Esophagus (tissue), 2 donors: ENCODE data around the gene MROH2A. TPM values are rescaled to one million over a fixed set of nuclear protein-coding genes. Genes with fewer than 3 reads are reported as not detected.
"Not testable (repeated sequence)": the region's sequence is repeated elsewhere in the genome, so short reads cannot be mapped to it uniquely, and the experiment has no call there.

Experiments used
- H3K27ac ChIP-seq, 2 donors: one replicate each; pipeline ENCODE4 v1.5.1; 2013; ENCODE audit warnings: low read depth in 2 of 2, mild to moderate bottlenecking in 2 of 2, inconsistent platforms in 1 of 2, low read length in 1 of 2, moderate library complexity in 1 of 2
- H3K27me3 ChIP-seq, 2 donors: one replicate each; pipeline ENCODE4 v1.6.1; 2013; ENCODE audit warnings: low read length in 2 of 2, control low read depth in 1 of 2, mild to moderate bottlenecking in 1 of 2; ENCODE audit not compliant: insufficient read depth in 2 of 2, control insufficient read depth in 1 of 2
- H3K36me3 ChIP-seq, 2 donors: one replicate each; pipeline ENCODE4 v1.6.1; 2013; ENCODE audit warnings: low read length in 1 of 2; ENCODE audit not compliant: control insufficient read depth in 2 of 2, insufficient read depth in 2 of 2
- H3K4me1 ChIP-seq, 2 donors: one replicate each; pipeline ENCODE4 v1.6.1; 2013; ENCODE audit warnings: low read length in 1 of 2; ENCODE audit not compliant: control insufficient read depth in 2 of 2, insufficient read depth in 2 of 2
- H3K4me3 ChIP-seq, 2 donors: one replicate each; pipeline ENCODE4 v1.5.1; 2013; ENCODE audit warnings: low read length in 2 of 2, mild to moderate bottlenecking in 2 of 2, low read depth in 1 of 2, moderate library complexity in 1 of 2
- H3K9me3 ChIP-seq, 2 donors: one replicate each; pipeline ENCODE4 v1.6.1; 2013; ENCODE audit warnings: mild to moderate bottlenecking in 2 of 2, low read depth in 1 of 2, low read length in 1 of 2, moderate library complexity in 1 of 2; ENCODE audit not compliant: control insufficient read depth in 2 of 2, insufficient read depth in 1 of 2
- WGBS, 2 donors: extraction: QIAGEN DNeasy Blood & Tissue Kit; methylation state at CpG; one replicate each; pipeline ENCODE4 v1.1.7; 2013; 5-methylcytosine and 5-hydroxymethylcytosine counted together
- polyA plus RNA-seq, 2 donors: library from polyadenylated mRNA; stranded (reverse); fragments of 200-250 nt; gene quantifications; one replicate each; pipeline ENCODE4 v1.2.3, GENCODE V29; 2013
- donor health status: healthy with polysubstance abuse.
- donor health status: Bipolar disorder and iron deficiency.

Gene MROH2A
- polyA plus RNA-seq, 2 donors: 0.22 to 0.99 TPM

DNA sequence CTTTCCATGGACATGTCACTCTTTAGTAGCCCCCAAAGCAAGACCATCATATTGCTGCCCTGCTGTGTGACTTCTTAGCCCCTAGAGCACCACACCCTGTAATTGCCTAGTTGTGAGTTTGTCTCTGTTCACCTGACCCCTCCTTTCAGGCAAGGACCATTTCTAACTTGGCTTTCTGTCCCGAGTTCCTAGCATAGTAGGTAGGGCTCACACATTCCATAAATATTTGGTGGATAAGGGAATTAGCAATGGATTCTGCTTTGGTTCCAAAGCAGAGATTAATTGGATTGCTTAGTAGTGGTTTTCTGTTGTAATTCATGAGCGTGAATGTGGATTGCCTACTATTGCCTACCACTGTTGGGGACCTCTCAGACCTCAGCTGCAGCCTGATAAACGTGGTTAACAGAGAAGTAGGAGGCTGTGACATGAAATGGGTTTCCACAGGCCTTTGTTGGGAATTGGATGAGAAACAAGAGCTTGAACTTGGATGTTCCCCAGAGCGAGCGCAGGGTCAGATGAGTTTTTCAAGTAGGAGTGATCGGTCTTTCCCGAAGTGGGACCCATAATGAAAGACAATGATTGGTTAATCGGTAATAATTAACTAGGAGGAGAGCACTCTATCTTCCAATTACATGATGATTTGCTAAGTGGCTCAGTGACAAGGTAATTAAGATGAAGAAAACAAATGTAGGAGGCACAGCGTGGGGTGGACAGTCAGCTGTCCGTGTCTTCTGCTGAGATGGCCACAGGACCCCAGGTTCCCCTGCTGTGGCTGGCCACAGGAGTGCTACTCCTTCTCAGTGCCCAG lies 31.5 kb upstream of the MROH2A start:
- H3K36me3 ChIP-seq: peaks cover 0 to 2% of the 10 kb centered on the region in 2 donors
- H3K9me3 ChIP-seq: peaks cover 0 to 7% of the 10 kb centered on the region in 2 donors
- no peaks in the 10 kb centered on the region for H3K27me3 ChIP-seq
- H3K4me3 ChIP-seq: no peak overlapping the region
- WGBS, 2 donors: 76 to 81% methylated on average over 10 of the region's 10 CpGs
- H3K4me1 ChIP-seq: no peaks in the 10 kb centered on the region
- H3K27ac ChIP-seq: no peak overlapping the region

DNA sequence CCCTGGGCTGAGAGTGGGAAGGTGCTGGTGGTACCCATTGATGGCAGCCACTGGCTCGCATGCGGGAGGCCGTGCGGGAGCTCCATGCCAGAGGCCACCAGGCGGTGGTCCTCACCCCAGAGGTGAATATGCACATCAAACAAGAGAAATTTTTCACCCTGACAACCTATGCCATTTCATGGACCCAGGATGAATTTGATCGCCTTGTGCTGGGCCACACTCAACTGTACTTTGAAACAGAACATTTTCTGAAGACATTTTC lies 30.9 kb upstream of the MROH2A start:
- WGBS, 2 donors: 95 to 96% methylated on average over 6 of the region's 6 CpGs
- Histone ChIP-seq H3K4me3 (no peak overlapping the region), H3K36me3 (peaks cover 0 to 2% of the 10 kb centered on the region in 2 donors), H3K27ac (no peak overlapping the region), H3K9me3 (peaks cover 0 to 7% of the 10 kb centered on the region in 2 donors), H3K27me3 (no peaks in the 10 kb centered on the region), H3K4me1 (no peaks in the 10 kb centered on the region)

DNA sequence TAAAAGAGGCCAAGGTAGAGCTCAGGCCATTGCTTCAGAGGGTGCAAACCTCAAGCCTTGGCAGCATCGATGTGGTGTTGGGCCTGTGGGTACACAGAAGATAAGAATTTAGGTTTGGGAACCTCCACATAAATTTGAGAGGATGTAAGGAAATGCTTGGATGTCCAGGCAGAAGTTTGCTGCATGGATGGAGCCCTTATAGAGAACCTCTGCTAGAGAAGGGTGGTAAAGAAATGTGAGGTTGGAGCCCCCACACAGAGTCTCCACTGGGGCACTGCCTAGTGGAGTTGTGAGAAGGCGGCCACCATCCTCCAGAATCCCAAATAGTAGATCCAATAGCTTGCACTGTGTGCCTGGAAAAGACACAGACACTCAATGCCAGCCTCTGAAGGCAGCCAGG lies 27.4 kb upstream of the MROH2A start:
- not testable (repeated sequence) for H3K36me3 ChIP-seq, H3K4me1 ChIP-seq, H3K27ac ChIP-seq, H3K9me3 ChIP-seq, H3K4me3 ChIP-seq, H3K27me3 ChIP-seq
- 72 to 85% methylated on average over 2 of the region's 2 CpGs for WGBS, 2 donors

DNA sequence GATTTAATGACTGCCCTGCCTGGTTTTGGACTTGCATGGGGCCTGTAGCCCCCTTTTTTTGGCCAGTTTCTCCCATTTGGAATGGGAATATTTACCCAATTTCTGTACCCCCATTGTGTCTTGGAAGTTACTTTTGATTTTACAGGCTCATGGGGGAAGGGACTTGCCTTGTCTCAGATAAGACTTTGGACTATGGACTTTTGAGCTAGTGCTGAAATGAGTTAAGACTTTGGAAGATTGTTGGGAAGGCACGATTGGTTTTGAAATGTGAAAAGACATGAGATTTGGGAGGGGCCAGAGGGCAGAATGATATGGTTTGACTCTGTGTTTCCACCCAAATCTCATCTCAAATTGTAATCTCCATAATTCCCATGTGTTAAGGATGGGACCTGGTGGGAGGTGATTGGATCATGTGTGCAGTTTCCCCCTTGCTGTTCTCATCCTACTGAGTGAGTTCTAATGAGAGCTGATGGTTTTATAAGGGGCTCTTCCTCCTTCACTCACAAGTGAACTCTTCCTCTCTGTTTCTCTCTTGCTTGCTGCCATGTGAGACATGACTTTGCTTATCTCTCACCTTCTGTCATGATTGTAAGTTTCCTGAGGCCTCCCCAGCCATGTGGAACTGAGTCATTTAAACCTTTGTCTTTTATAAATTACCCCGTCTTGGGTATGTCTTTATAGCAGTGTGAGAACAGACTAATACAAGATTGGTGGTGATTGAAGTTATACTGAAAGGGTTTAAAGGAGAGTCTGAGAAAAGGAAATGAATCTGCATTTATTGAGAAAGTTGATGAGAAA lies 26.7 kb upstream of the MROH2A start:
- not testable (repeated sequence) for H3K9me3 ChIP-seq, H3K4me3 ChIP-seq, H3K36me3 ChIP-seq, H3K27me3 ChIP-seq, H3K4me1 ChIP-seq, H3K27ac ChIP-seq
- WGBS, 2 donors: 60 to 78% methylated on average over 2 of the region's 2 CpGs

DNA sequence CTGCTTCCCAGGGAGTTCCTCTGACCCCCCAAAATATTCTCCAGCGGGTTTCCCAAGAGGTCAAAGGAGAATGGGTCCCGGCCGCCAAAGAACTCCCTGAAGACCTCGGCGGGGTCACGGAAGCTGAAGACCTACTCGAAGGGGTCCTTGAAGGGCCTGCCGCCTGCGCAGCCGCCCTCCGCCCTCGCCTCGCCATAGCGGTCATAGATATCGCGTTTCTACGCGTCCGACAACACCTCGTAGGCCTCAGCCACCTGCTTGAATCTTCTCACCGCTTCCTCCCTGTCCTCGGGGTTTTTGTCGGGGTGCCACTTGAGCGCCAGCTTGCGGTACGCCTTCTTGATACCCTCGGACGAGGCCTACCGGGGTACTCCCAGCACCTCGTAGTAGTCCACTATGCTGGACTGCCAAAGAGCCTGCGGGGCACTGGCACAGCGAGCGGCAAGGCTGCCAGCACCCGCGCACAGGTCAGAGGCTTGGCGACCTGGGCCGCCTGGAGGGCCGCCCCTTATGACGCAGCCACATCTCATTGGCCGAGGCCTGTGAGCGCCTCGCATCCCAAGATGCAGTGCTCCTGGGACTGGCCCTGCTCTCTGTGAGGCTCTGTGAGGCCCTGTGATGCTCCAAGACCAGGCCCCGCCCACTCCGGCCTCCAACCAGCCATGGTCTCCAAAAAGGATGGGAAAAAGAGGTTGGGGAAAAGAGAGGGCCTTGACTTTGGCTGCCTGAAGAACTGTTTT lies 23.1 kb upstream of the MROH2A start:
- Histone ChIP-seq H3K27me3 (no peaks in the 10 kb centered on the region), H3K4me3 (no peak overlapping the region), H3K27ac (no peak overlapping the region), H3K4me1 (no peaks in the 10 kb centered on the region), H3K9me3 (peaks cover 0 to 7% of the 10 kb centered on the region in 2 donors), H3K36me3 (no peaks in the 10 kb centered on the region)
- WGBS, 2 donors: 91 to 95% methylated on average over 41 to 44 of the region's 44 CpGs

DNA sequence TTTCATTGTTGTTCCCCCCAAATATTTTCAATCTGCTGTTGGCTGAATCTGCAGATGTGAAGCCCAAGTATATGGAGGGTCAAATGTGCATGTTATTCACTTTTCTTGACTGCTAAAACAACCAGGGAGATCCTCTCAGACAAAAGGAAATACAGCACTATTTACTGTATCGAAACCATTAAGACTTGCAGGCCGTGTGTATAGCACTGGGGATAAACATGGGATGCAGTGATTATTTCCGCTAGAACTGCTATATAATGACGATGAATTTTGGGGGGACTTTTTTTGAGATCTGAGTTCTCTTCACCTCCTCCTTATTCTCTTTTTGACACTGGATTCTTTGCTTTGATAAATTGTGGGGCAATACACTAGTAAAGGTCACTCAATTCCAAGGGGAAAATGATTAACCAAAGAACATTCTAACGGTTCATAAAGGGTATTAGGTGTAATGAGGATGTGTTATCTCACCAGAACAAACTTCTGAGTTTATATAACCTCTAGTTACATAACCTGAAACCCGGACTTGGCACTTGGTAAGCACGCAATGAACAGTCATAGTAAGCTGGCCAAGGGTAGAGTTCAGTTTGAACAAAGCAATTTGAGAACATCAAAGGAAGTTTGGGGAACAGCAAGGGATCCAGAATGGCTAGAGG lies 21.6 kb upstream of the MROH2A start:
- Histone ChIP-seq H3K4me1 (peaks cover 1 to 2% of the 10 kb centered on the region in 2 donors), H3K9me3 (no peaks in the 10 kb centered on the region), H3K27me3 (no peaks in the 10 kb centered on the region), H3K27ac (no peak overlapping the region), H3K36me3 (no peaks in the 10 kb centered on the region), H3K4me3 (no peak overlapping the region)
- 57 to 63% methylated on average over 7 of the region's 7 CpGs for WGBS, 2 donors

DNA sequence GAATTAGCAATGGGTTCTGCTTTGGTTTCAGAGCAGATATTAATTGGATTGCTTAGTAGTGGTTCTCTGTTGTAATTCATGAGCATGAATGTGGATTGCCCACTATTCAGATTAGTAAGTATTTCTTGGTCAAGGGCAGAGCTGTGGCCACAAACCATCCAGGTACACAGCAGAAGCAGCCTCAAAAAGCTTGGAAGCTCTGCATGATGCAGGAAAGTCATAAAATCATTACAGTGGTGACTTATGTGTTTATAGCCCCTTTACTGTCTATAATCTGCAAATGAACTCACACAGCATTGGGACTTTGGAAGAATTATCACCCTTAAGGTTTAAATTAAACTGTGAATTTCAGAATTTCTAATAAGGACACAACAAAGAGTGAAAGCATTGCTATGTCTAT lies 20.0 kb upstream of the MROH2A start:
- H3K27ac ChIP-seq: no peak overlapping the region

DNA sequence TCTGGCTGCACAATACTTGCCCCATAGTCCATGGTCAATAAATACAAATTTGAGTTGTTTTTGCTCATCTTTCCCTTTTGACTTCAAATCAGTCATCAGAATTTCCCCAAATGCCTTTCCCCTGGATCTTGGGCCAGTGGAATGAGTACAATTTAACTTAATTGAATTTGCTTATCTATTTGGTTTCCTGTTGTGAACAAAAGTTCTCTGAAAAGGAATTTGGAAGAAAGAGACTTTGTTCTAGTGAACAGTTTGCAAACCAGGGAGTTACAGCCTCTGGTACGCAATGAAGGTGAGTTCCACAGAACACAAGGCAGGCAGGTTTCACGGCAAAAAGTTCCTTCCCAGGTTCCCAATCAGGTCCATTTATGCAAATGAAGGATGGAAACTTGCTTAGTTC lies 19.3 kb upstream of the MROH2A start:
- H3K36me3 ChIP-seq: no peaks in the 10 kb centered on the region
- H3K4me3 ChIP-seq: no peak overlapping the region
- no peaks in the 10 kb centered on the region for H3K9me3 ChIP-seq
- H3K4me1 ChIP-seq: peaks cover 1 to 2% of the 10 kb centered on the region in 2 donors
- H3K27ac ChIP-seq: no peak overlapping the region
- WGBS, 2 donors: 81 to 91% methylated on average over 2 of the region's 2 CpGs
- no peaks in the 10 kb centered on the region for H3K27me3 ChIP-seq

More for the DNA sequence above, 20.0 kb upstream of the MROH2A start:
- H3K4me1 ChIP-seq: peaks cover 1 to 2% of the 10 kb centered on the region in 2 donors
- H3K4me3 ChIP-seq: no peak overlapping the region
- no peaks in the 10 kb centered on the region for H3K27me3 ChIP-seq
- no peaks in the 10 kb centered on the region for H3K36me3 ChIP-seq
- H3K9me3 ChIP-seq: no peaks in the 10 kb centered on the region

DNA sequence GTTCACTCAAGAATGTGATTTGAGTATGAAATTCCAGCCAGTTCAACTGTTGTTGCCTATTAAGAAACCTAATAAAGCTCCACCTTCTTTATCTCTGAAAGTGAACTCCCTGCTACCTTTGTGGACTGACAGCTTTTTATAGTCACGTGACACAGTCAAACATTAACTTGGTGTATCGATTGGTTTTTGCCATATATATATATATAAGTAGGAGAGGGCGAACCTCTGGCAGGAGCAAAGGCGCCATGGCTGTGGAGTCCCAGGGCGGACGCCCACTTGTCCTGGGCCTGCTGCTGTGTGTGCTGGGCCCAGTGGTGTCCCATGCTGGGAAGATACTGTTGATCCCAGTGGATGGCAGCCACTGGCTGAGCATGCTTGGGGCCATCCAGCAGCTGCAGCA lies 18.1 kb upstream of the MROH2A start, which contains the start of gene UGT1A1:
TSS of gene UGT1A1 (plus strand) at position 228 of the 400 bp plus-strand sequence. CDS start at position 246, 18 bp downstream.
- Histone ChIP-seq H3K36me3 (no peaks in the 10 kb centered on the region), H3K27me3 (no peaks in the 10 kb centered on the region), H3K27ac (peak within 1 kb of the TSS in 1 of 2 donors; percentile 13), H3K4me3 (no peak within 1 kb of the TSS), H3K4me1 (peaks cover 1 to 2% of the 10 kb centered on the region in 2 donors), H3K9me3 (no peaks in the 10 kb centered on the region)
- WGBS, 2 donors: 75 to 97% methylated on average over 6 of the region's 6 CpGs
